Loucy (cell line): ENCODE measurements around the gene BCAR3.

Source experiments
- EZH2phosphoT487 ChIP-seq: fragments of 200-600 bp; IDR thresholded peaks from 2 replicates; pipeline ENCODE4 v1.6.1; 2018; ENCODE audit warnings: antibody characterized with exemption, mild to moderate bottlenecking, moderate library complexity, borderline replicate concordance
- TF ChIP-seq, protein P1 (sequence below): fragments of 200-600 bp; sonication (generic); conservative IDR thresholded peaks from 2 replicates; pipeline ENCODE4 v1.5.1; 2014; ENCODE audit warnings: mild to moderate bottlenecking, antibody characterized with exemption, low read length

DNA sequence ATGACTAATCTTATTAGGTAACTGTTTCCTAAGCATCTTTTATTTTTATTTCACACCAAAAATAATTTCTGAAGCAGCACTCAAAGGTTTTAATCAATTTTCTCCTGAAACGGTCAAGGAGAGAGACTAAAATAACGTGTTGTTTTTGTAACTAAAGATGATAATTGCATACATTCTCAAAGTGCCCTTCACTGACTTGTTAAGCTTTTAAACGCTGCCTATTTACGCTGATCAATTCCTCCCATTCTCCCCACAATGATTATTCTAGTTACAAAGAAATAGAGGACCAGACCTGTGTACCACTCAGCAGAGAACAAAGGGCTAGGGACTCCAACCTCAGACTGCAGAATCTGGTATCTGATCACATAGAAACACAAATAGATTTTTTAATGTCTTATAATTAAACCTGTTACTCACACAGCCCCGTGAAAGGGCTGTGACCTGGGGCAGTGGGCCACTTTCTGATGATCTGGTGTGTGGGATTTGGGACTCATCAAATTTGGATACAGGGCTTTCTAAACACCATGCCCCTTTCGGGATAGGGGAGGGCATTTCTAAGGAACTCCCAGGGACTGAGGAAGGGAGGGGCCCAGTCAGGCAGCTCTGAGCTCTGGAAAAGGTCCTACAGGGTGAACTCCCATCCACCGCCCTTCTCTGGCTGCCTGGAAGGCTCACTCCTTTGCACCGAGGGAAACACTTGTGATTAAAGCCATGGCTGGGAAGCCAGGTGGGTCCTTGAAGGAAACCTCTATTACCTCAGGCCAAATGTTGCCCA lies 65.2 kb downstream of the BCAR3 start:
- TF ChIP-seq, protein P1, sequence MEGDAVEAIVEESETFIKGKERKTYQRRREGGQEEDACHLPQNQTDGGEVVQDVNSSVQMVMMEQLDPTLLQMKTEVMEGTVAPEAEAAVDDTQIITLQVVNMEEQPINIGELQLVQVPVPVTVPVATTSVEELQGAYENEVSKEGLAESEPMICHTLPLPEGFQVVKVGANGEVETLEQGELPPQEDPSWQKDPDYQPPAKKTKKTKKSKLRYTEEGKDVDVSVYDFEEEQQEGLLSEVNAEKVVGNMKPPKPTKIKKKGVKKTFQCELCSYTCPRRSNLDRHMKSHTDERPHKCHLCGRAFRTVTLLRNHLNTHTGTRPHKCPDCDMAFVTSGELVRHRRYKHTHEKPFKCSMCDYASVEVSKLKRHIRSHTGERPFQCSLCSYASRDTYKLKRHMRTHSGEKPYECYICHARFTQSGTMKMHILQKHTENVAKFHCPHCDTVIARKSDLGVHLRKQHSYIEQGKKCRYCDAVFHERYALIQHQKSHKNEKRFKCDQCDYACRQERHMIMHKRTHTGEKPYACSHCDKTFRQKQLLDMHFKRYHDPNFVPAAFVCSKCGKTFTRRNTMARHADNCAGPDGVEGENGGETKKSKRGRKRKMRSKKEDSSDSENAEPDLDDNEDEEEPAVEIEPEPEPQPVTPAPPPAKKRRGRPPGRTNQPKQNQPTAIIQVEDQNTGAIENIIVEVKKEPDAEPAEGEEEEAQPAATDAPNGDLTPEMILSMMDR: no peak
- no peak for TF ChIP-seq EZH2phosphoT487
